GM12865 (cell line): ENCODE results near the gene WDR62.

Source experiments
- DNase-seq: peaks from one replicate; pipeline ENCODE4 v3.0.0; 2010; ENCODE audit warnings: low read depth
- H3K4me3 ChIP-seq: 2 replicates; pipeline ENCODE4 v1.5.1; 2011; ENCODE audit warnings: mild to moderate bottlenecking, low read depth, low read length, control low read depth
- TF ChIP-seq, protein P1 (sequence below): IDR thresholded peaks from 2 replicates; pipeline ENCODE4 v1.5.1; 2011; ENCODE audit warnings: low read length, control low read depth, low read depth, inconsistent platforms; ENCODE audit not compliant: insufficient read depth; ENCODE audit errors: missing control alignments

The WDR62 gene

DNA sequence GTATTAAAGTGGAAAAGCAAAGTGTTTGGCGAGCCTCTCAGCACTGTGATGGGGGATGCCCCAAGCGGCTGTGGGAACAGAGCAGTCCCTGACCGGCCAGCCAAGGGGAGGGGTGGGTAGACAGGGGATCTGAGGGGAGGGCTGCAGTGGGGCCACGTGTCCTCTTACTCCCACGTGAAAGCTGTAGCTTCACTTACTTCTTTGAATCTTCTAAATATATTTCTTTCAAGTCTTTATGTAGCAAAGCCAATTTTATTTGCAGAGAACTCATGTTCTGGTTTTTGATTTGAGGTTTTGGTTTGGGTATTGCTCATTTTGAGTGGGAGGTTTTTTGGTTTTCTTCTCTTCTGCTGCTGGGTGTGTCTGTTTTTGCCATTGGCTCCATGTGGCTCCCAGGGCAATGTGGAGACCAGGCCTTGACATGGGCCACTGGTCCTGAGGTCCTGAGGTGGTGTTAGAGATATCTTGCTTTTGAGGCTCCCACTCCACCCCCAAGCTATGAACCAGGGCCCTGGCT lies 38.5 kb downstream of the WDR62 start:
- DNase-seq: no peak
- TF ChIP-seq, protein P1, sequence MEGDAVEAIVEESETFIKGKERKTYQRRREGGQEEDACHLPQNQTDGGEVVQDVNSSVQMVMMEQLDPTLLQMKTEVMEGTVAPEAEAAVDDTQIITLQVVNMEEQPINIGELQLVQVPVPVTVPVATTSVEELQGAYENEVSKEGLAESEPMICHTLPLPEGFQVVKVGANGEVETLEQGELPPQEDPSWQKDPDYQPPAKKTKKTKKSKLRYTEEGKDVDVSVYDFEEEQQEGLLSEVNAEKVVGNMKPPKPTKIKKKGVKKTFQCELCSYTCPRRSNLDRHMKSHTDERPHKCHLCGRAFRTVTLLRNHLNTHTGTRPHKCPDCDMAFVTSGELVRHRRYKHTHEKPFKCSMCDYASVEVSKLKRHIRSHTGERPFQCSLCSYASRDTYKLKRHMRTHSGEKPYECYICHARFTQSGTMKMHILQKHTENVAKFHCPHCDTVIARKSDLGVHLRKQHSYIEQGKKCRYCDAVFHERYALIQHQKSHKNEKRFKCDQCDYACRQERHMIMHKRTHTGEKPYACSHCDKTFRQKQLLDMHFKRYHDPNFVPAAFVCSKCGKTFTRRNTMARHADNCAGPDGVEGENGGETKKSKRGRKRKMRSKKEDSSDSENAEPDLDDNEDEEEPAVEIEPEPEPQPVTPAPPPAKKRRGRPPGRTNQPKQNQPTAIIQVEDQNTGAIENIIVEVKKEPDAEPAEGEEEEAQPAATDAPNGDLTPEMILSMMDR: no peak
- no peak overlapping the region for H3K4me3 ChIP-seq

- no peak for DNase-seq
- TF ChIP-seq, protein P1: no peak
- no peak overlapping the region for H3K4me3 ChIP-seq
These were observed 39.0 kb downstream of the WDR62 start for GRCh38 chr19:36093687-36094086.

DNA sequence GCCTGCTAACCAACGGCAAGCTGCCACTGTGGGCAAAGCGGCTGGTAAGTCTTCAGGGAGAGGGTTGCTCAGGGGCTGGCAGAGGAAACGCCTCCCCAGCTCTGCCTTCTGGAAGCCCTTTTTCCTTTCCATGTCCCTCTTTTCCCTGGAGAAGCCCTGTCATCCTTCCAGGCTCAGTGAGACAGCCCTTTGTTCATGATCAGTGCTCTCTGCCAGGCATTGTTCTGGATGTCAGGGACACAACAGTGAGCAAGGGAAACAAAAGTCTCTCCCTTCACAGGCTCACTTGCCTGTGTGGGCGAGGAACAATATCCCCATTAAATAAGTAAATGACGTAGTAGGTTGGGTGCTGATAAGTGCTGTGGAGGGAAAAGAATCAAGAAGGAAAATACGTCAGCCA lies 42.3 kb downstream of the WDR62 start:
- H3K4me3 ChIP-seq: no peak overlapping the region
- no peak for DNase-seq
- TF ChIP-seq, protein P1: no peak

- H3K4me3 ChIP-seq: no peak overlapping the region
- no peak for DNase-seq
- TF ChIP-seq, protein P1: no peak
These were observed 44.6 kb downstream of the WDR62 start for GRCh38 chr19:36099166-36099785.

GRCh38 chr19:36100476-36100875 lies 45.8 kb downstream of the WDR62 start:
- TF ChIP-seq, protein P1: no peak
- no peak overlapping the region for H3K4me3 ChIP-seq
- no peak for DNase-seq

DNA sequence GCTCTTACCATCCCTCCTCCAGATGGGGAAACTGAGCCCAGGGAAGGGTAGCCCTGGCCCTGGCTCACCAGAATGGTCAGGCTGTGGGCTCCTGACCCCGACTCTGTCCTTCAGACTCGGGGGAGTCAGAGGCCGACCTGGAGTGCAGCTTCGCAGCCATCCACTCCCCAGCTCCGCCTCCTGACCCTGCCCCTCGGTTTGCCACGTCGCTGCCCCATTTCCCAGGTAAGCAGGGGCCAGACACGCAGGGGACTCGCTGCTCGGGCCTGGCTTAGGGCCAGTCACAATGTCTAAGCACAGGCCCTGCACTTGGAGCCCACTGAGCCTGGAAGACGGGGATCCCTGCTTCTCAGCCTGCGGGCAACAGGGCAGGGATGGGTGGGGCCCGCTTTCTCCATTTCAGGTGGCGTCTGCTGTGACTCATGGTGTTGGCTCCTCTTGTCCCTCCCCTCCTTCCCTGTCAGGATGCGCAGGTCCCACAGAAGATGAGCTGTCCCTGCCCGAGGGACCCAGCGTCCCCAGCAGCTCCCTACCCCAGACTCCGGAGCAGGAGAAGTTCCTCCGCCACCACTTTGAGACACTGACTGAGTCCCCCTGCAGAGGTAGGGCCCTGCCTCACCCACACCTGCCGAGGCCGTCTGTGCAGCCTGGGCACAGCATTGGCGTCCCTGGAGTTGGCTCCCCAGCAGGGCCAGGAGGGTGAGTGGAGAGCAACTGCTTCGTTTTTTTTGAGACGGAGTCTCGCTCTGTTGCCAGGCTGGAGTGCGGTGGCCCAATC lies 47.0 kb downstream of the WDR62 start:
- no peak for DNase-seq
- TF ChIP-seq, protein P1: no peak
- no peak overlapping the region for H3K4me3 ChIP-seq
